Lung (tissue), 12 donors: ENCODE results near the gene PACS1. TPM values are rescaled to one million over a fixed set of nuclear protein-coding genes. Genes with fewer than 3 reads are reported as not detected.
A peak's percentile ranks its signal among the peaks of the same experiment; 100 is the strongest.

Experiments
- ATAC-seq: fragments of 200-7000 bp; cut with Tn5 transposase; one replicate; pipeline ENCODE4 v1.9.1; 2020; ENCODE audit warnings: moderate number of reproducible peaks; ENCODE audit not compliant: insufficient read depth, low FRiP score
- DNase-seq, 3 donors: peaks; one replicate each; pipeline ENCODE4 v3.0.0-alpha.2; 2013 to 2017
- H3K27ac ChIP-seq, 2 donors: one replicate each; pipeline ENCODE4 v1.5.1; 2013; ENCODE audit warnings: mild to moderate bottlenecking in 2 of 2, moderate library complexity in 2 of 2, control low read depth in 1 of 2, inconsistent platforms in 1 of 2, low read depth in 1 of 2, low read length in 1 of 2
- H3K27me3 ChIP-seq, 3 donors: one replicate each; pipeline ENCODE4 v1.5.1; 2013; ENCODE audit warnings: low read length in 2 of 3; ENCODE audit not compliant: control insufficient read depth in 3 of 3, insufficient read depth in 3 of 3
- H3K36me3 ChIP-seq, 4 donors: one replicate each; pipeline ENCODE4 v1.5.1; 2013; ENCODE audit warnings: low read length in 4 of 4, mild to moderate bottlenecking in 1 of 4, moderate library complexity in 1 of 4; ENCODE audit not compliant: control insufficient read depth in 4 of 4, insufficient read depth in 4 of 4
- H3K4me1 ChIP-seq, 5 donors: one replicate each; pipeline ENCODE4 v1.5.1; 2013; ENCODE audit warnings: low read length in 5 of 5, mild to moderate bottlenecking in 2 of 5, moderate library complexity in 1 of 5; ENCODE audit not compliant: control insufficient read depth in 5 of 5, insufficient read depth in 5 of 5
- H3K4me3 ChIP-seq: one replicate; pipeline ENCODE4 v1.5.1; 2013; ENCODE audit warnings: mild to moderate bottlenecking, control low read depth, moderate library complexity
- H3K9ac ChIP-seq, 2 donors: one replicate each; pipeline ENCODE4 v1.5.1; 2013; ENCODE audit warnings: low read length in 2 of 2, control low read depth in 1 of 2; ENCODE audit not compliant: insufficient read depth in 1 of 2
- H3K9me3 ChIP-seq, 4 donors: one replicate each; pipeline ENCODE4 v1.5.1; 2013; ENCODE audit warnings: low read length in 3 of 4, mild to moderate bottlenecking in 1 of 4, moderate library complexity in 1 of 4; ENCODE audit not compliant: control insufficient read depth in 4 of 4, insufficient read depth in 3 of 4
- WGBS, 2 donors: extraction: QIAGEN DNeasy Blood & Tissue Kit; methylation state at CpG; one replicate each; pipeline ENCODE4 v1.1.7; 2013; 5-methylcytosine and 5-hydroxymethylcytosine counted together
- polyA plus RNA-seq, 2 donors: library from polyadenylated mRNA; stranded (reverse); fragments of 200-250 nt; gene quantifications; one replicate each; pipeline ENCODE4 v1.2.1, GENCODE V29; 2013
- total RNA-seq, 2 donors: library from RNA; depleted of rRNA in 1 of 2; stranded (reverse); fragments of >200 nt in 1 of 2; gene quantifications; one replicate each; pipeline ENCODE4 v1.2.1, GENCODE V29; 2014 to 2021
- TF ChIP-seq, protein P1 (sequence below): IDR thresholded peaks from 2 replicates; pipeline ENCODE4 v1.5.1; 2012; ENCODE audit warnings: mild to moderate bottlenecking; ENCODE audit errors: control extremely low read depth, extremely low read depth
- donor health status: control.
- donor health status: control.
- donor health status: Bipolar disorder and iron deficiency.
- donor health status: healthy.
- donor health status: DM: yes; HTN: yes; CAD: no.

The PACS1 gene
- total and polyA plus RNA-seq, 4 donors = 22.2 to 48.8 (median 34.7) TPM

DNA sequence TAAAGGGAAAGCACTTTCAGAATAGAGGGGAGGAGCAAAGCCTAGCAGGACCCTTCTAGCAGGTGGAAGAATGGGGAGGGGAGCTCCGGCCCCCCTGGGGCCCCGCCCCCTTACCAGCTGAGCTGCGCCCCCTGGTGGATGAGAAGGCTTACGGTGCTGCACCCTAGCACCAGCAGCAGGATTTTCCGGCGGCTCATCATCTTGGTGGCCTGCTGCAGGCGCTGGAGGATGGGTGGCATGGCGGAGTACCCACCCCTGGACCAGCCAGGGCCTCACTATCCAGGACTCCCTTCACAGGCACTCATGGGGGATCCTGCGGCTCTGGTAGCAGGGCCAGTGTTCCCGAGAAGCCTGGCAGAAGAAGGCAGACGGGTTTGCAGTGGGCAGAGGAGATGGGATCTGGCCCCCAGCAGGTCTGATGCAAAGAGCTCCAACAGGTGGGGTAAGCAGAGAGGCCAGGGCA is 24.9 kb upstream of the PACS1 start:
- WGBS, 2 donors = 15 to 21% methylated on average over 11 of the region's 11 CpGs
- peaks cover 0 to 3% (median 0%) of the 10 kb centered on the region in 5 donors for H3K4me1 ChIP-seq
- DNase-seq = peak; percentile 60 to 78 (median 67)
- TF ChIP-seq, protein P1, sequence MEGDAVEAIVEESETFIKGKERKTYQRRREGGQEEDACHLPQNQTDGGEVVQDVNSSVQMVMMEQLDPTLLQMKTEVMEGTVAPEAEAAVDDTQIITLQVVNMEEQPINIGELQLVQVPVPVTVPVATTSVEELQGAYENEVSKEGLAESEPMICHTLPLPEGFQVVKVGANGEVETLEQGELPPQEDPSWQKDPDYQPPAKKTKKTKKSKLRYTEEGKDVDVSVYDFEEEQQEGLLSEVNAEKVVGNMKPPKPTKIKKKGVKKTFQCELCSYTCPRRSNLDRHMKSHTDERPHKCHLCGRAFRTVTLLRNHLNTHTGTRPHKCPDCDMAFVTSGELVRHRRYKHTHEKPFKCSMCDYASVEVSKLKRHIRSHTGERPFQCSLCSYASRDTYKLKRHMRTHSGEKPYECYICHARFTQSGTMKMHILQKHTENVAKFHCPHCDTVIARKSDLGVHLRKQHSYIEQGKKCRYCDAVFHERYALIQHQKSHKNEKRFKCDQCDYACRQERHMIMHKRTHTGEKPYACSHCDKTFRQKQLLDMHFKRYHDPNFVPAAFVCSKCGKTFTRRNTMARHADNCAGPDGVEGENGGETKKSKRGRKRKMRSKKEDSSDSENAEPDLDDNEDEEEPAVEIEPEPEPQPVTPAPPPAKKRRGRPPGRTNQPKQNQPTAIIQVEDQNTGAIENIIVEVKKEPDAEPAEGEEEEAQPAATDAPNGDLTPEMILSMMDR = peak; percentile 71
- no peaks in the 10 kb centered on the region for H3K9me3 ChIP-seq
- no peak overlapping the region for H3K27ac ChIP-seq
- no peak overlapping the region for H3K9ac ChIP-seq
- ATAC-seq = peak; percentile 78
- no peaks in the 10 kb centered on the region for H3K36me3 ChIP-seq
- H3K27me3 ChIP-seq = peaks cover 0 to 11% (median 5%) of the 10 kb centered on the region in 3 donors
- H3K4me3 ChIP-seq = no peak overlapping the region

DNA sequence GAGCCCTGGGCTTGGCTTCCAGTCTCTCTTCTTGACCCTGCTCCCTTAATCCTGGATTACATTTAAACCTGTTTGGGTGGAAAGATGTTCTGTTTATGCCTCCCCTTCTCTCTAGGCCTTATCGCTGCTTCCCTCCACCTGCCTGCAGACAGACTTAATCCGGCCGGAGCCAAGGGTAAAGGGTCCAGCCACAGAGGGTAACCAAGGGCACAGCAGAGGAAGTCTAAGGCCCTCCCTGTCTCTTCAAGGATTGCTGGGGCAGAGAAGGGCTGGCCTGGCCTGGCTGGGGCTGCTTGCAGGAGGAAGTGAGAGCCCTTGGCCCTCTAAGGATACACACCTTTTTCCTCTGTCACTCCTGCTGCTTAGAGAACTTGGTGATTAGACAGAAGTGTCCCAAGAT is 23.2 kb upstream of the PACS1 start:
- H3K4me1 ChIP-seq = peaks cover 0 to 11% (median 6%) of the 10 kb centered on the region in 5 donors
- 92% methylated on average over 3 of the region's 3 CpGs for WGBS, 2 donors
- TF ChIP-seq, protein P1 = no peak
- no peaks in the 10 kb centered on the region for H3K36me3 ChIP-seq
- H3K9ac ChIP-seq = no peak overlapping the region
- no peak for DNase-seq
- H3K27ac ChIP-seq = no peak overlapping the region
- H3K4me3 ChIP-seq = no peak overlapping the region
- peaks cover 0 to 11% (median 5%) of the 10 kb centered on the region in 3 donors for H3K27me3 ChIP-seq
- H3K9me3 ChIP-seq = no peaks in the 10 kb centered on the region
- no peak for ATAC-seq

DNA sequence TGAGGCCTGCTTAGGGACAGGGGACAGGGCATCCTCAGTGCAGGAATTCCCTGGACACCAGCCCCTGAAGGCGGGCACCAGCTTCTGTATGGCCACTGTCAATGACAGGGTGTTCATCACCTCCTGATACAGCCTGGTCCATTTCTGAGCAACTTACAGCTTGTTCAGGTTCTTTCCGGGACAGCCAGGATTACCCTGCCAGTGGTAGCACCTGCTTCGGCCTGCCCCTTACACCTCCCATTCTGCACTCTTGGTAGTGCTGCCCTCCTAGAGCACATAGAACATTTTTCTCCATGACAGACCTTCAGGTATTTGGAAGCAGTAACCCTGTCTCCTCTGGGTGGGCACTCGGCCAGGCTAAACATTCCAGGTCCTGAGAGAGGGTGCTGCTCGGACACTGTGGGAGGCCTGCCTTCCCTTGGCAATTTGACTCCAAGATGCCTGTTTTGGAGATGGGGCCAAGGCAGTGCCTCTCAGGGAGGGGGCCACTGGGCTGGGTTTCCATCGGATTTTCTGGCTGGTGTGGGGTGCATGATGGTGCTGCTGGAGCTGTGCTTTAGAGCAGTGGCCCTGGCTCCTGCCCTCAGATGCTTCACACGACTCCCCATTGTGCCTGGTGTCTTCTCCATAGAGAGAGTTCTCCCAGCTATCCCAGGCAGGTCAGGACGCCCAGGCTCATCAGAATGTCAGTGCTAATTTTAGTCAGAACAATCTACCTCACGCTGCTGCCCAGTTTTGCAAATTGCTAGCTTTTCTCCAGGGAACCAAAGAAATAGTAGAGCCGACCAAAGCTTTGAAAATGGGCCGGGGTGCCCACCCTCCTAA is 22.3 kb upstream of the PACS1 start:
- H3K27ac ChIP-seq = peak overlapping the region in 1 of 2 donors; percentile 15
- no peak for DNase-seq
- no peak for ATAC-seq
- H3K4me1 ChIP-seq = peaks cover 0 to 11% (median 6%) of the 10 kb centered on the region in 5 donors
- WGBS, 2 donors = 73 to 84% methylated on average over 11 of the region's 11 CpGs
- peaks cover 0 to 11% (median 5%) of the 10 kb centered on the region in 3 donors for H3K27me3 ChIP-seq
- H3K4me3 ChIP-seq = no peak overlapping the region
- H3K36me3 ChIP-seq = peaks cover 0 to 6% (median 0%) of the 10 kb centered on the region in 4 donors
- H3K9ac ChIP-seq = no peak overlapping the region
- TF ChIP-seq, protein P1 = no peak
- H3K9me3 ChIP-seq = no peaks in the 10 kb centered on the region
